Caki2 (cell line): ENCODE measurements around the gene CTNNA3. TPM values are rescaled to one million over a fixed set of nuclear protein-coding genes. Genes with fewer than 3 reads are reported as not detected.
A peak's percentile ranks its signal among the peaks of the same experiment; 100 is the strongest.

Experiments
- DNase-seq: peaks from one replicate; pipeline ENCODE4 v3.0.0-alpha.2; 2015; ENCODE audit warnings: low read depth
- in situ Hi-C: cut with HindIII; loops from 2 replicates; pipeline ENCODE4 v1.10.0; 2016; ENCODE audit warnings: low sequenced_read_pairs, low pct_unique_long_range_greater_than_20kb, mixed read lengths
- total RNA-seq: library from RNA; depleted of rRNA; stranded (reverse); fragments of >200 nt; shearing (Covaris generic); gene quantifications from 2 replicates; pipeline ENCODE4 v1.2.3, GENCODE V29; 2014; ENCODE audit warnings: low replicate concordance

CTNNA3 gene
- total RNA-seq, 1 experiment from 2014 or later = not detected

GRCh38 chr10:66799474-66799873 lies 896.5 kb downstream of the CTNNA3 start:
- no peak for DNase-seq
- in situ Hi-C loops = no loop called here

GRCh38 chr10:66795866-66796265 lies 900.1 kb downstream of the CTNNA3 start:
- DNase-seq = peak; percentile 3
- in situ Hi-C loops = no loop called here

GRCh38 chr10:66792441-66792840 lies 903.6 kb downstream of the CTNNA3 start:
- in situ Hi-C loops = no loop called here

GRCh38 chr10:66788178-66788987 lies 907.6 kb downstream of the CTNNA3 start:
- in situ Hi-C loops = no loop called here
- no peak for DNase-seq

More at GRCh38 chr10:66792441-66792840, 903.6 kb downstream of the CTNNA3 start:
- DNase-seq = no peak

- in situ Hi-C loops = no loop called here
- DNase-seq = no peak
Measured at GRCh38 chr10:66786709-66787108, 909.3 kb downstream of the CTNNA3 start.

GRCh38 chr10:66784770-66785169 lies 911.2 kb downstream of the CTNNA3 start:
- in situ Hi-C loops = no loop called here

GRCh38 chr10:66783316-66783715 lies 912.7 kb downstream of the CTNNA3 start:
- DNase-seq = no peak
- in situ Hi-C loops = no loop called here

More at GRCh38 chr10:66784770-66785169, 911.2 kb downstream of the CTNNA3 start:
- DNase-seq = no peak

GRCh38 chr10:66782776-66783175 lies 913.2 kb downstream of the CTNNA3 start:
- no peak for DNase-seq
- in situ Hi-C loops = no loop called here

- in situ Hi-C loops = no loop called here
- no peak for DNase-seq
Measured at GRCh38 chr10:66782144-66782543, 913.9 kb downstream of the CTNNA3 start.

- in situ Hi-C loops = no loop called here
- DNase-seq = no peak
Measured at GRCh38 chr10:66780796-66781195, 915.2 kb downstream of the CTNNA3 start.

GRCh38 chr10:66778351-66778750 lies 917.6 kb downstream of the CTNNA3 start:
- in situ Hi-C loops = no loop called here
- DNase-seq = no peak

GRCh38 chr10:66777665-66778064 lies 918.3 kb downstream of the CTNNA3 start:
- in situ Hi-C loops = no loop called here
- no peak for DNase-seq

- in situ Hi-C loops = no loop called here
- DNase-seq = no peak
Measured at GRCh38 chr10:66773472-66773817, 922.5 kb downstream of the CTNNA3 start.

GRCh38 chr10:66772548-66773471 lies 923.2 kb downstream of the CTNNA3 start:
- in situ Hi-C loops = no loop called here

GRCh38 chr10:66767707-66768106 lies 928.3 kb downstream of the CTNNA3 start:
- no peak for DNase-seq
- in situ Hi-C loops = no loop called here

More at GRCh38 chr10:66772548-66773471, 923.2 kb downstream of the CTNNA3 start:
- DNase-seq = no peak

GRCh38 chr10:66762218-66762729 lies 933.7 kb downstream of the CTNNA3 start:
- in situ Hi-C loops = no loop called here
- DNase-seq = no peak

GRCh38 chr10:66760941-66761340 lies 935.1 kb downstream of the CTNNA3 start:
- no peak for DNase-seq
- in situ Hi-C loops = no loop called here

- in situ Hi-C loops = no loop called here
- no peak for DNase-seq
Measured at GRCh38 chr10:66755474-66755873, 940.5 kb downstream of the CTNNA3 start.

- DNase-seq = peak; percentile 23
- in situ Hi-C loops = no loop called here
Measured at GRCh38 chr10:66752714-66753113, 943.3 kb downstream of the CTNNA3 start.
